ENCODE results near the gene YJU2.

DNA sequence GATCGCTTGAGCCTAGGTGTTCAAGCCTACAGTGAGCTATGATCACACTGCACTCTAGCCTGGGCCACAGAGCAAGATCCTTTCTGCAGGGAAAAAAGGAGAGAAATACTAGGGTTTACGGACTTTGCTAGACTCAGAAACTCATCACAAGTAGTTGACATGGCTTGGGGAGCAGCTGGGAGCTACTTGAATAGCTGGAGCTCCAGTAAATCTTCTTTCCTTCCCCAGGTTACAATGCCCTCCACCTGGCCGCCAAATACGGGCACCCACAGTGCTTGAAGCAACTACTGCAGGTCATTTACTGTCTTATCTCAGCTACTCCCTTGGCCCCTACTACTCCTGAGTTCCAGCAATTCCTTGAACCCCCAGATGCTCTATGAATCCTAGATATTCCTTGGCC, 45.1 kb upstream of the YJU2 start:
- TF ChIP-seq, protein P1, sequence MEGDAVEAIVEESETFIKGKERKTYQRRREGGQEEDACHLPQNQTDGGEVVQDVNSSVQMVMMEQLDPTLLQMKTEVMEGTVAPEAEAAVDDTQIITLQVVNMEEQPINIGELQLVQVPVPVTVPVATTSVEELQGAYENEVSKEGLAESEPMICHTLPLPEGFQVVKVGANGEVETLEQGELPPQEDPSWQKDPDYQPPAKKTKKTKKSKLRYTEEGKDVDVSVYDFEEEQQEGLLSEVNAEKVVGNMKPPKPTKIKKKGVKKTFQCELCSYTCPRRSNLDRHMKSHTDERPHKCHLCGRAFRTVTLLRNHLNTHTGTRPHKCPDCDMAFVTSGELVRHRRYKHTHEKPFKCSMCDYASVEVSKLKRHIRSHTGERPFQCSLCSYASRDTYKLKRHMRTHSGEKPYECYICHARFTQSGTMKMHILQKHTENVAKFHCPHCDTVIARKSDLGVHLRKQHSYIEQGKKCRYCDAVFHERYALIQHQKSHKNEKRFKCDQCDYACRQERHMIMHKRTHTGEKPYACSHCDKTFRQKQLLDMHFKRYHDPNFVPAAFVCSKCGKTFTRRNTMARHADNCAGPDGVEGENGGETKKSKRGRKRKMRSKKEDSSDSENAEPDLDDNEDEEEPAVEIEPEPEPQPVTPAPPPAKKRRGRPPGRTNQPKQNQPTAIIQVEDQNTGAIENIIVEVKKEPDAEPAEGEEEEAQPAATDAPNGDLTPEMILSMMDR (IDR thresholded peaks at IDR 0.05), result no peak
- no peak for TF ChIP-seq POLR2AphosphoS5 (IDR thresholded peaks at IDR 0.05)
- no peak for TF ChIP-seq EP300 (IDR thresholded peaks at IDR 0.05)

Data from esophagus muscularis mucosa (tissue), 4 donors.